Endothelial cell of umbilical vein (primary cell): ENCODE data around the gene PDE8B. TPM values are rescaled to one million over a fixed set of nuclear protein-coding genes. Genes with fewer than 3 reads are reported as not detected.

Experiments
- BruUV-seq: library from RNA; stranded (reverse); fragments of 400-500 nt; replicated peaks from 2 replicates; lab custom pipeline; 2021; lab: Mats Ljungman, UMichigan
- CTCF ChIA-PET: fragments of 300-600, 350-600 bp; sonication (Branson Sonifier 250); formaldehyde crosslinking; loops from one replicate; lab custom pipeline; 2021; ENCODE audit warnings: antibody characterized with exemption, inconsistent platforms; lab: Charles Lee
- POLR2A ChIA-PET: fragments of 300-600, 350-600 bp; sonication (Branson Sonifier 250); formaldehyde crosslinking; loops from one replicate; lab custom pipeline; 2021; ENCODE audit warnings: antibody characterized with exemption, inconsistent platforms; lab: Charles Lee
- DNase-seq: peaks from one replicate; pipeline ENCODE4 v3.0.0-alpha.2; 2011; ENCODE audit warnings: low read depth, low spot score
- FAIRE-seq: peaks from 2 replicates; lab custom pipeline; 2011; peaks lifted over from hg19 to GRCh38; lab: Jason Lieb, UNC
- H2AFZ ChIP-seq: 2 replicates; pipeline ENCODE4 v1.6.0; 2012; ENCODE audit warnings: low read depth, low read length, control low read depth, inconsistent platforms
- H3K27ac ChIP-seq: 2 replicates; pipeline ENCODE4 v1.5.1; 2011; ENCODE audit warnings: low read depth, mild to moderate bottlenecking, control low read depth, low read length, moderate library complexity; ENCODE audit not compliant: insufficient read depth
- H3K27me3 ChIP-seq, 2 experiments: 2 replicates each; pipeline versions ENCODE4 v1.6.0 to v1.6.1; 2011; ENCODE audit warnings: low read length in 2 of 2, mixed read lengths in 1 of 2; ENCODE audit not compliant: control insufficient read depth in 2 of 2, insufficient read depth in 2 of 2
- H3K36me3 ChIP-seq, 2 experiments: 2 replicates in 1 of 2; 3 replicates in 1 of 2; pipeline ENCODE4 v1.5.1; 2011; ENCODE audit warnings: low read length in 2 of 2, mild to moderate bottlenecking in 1 of 2, moderate library complexity in 1 of 2; ENCODE audit not compliant: control insufficient read depth in 2 of 2, insufficient read depth in 2 of 2; ENCODE audit errors: extremely low read depth in 1 of 2
- H3K4me1 ChIP-seq: 3 replicates; pipeline ENCODE4 v1.5.1; 2011; ENCODE audit warnings: mild to moderate bottlenecking, low read length; ENCODE audit not compliant: control insufficient read depth, insufficient read depth; ENCODE audit errors: extremely low read depth
- H3K4me2 ChIP-seq: 2 replicates; pipeline ENCODE4 v1.6.1; 2011; ENCODE audit warnings: low read length, control low read depth, mixed read lengths; ENCODE audit not compliant: insufficient read depth
- H3K4me3 ChIP-seq, 3 experiments: fragments of 200-600 bp in 1 of 3; sonication (generic), shearing (Covaris generic) in 1 of 3; replicated peaks in 1 of 3; 2 replicates each; pipeline ENCODE4 v1.5.1; 2011 to 2016; ENCODE audit warnings: control low read depth in 3 of 3, low read length in 3 of 3, mild to moderate bottlenecking in 2 of 3, inconsistent platforms in 1 of 3, low read depth in 1 of 3, moderate library complexity in 1 of 3; ENCODE audit not compliant: insufficient read depth in 1 of 3
- H3K79me2 ChIP-seq: 2 replicates; pipeline ENCODE4 v1.6.0; 2012; ENCODE audit warnings: low read length, inconsistent platforms; ENCODE audit not compliant: control insufficient read depth, insufficient read depth
- H3K9ac ChIP-seq: replicated peaks from 2 replicates; pipeline ENCODE3; 2011; ENCODE audit warnings: low read length, control low read depth; ENCODE audit not compliant: insufficient read depth; ENCODE audit errors: extremely low read depth
- H3K9me1 ChIP-seq: replicated peaks from 3 replicates; pipeline ENCODE4 v1.6.0; 2011; ENCODE audit warnings: mild to moderate bottlenecking, low read length; ENCODE audit not compliant: control insufficient read depth, insufficient read depth; ENCODE audit errors: extremely low read depth
- H3K9me3 ChIP-seq: replicated peaks from 2 replicates; pipeline ENCODE4 v1.5.1; 2012; ENCODE audit warnings: low read length, inconsistent platforms; ENCODE audit not compliant: control insufficient read depth, insufficient read depth
- H4K20me1 ChIP-seq: replicated peaks from 2 replicates; pipeline ENCODE3; 2011; ENCODE audit warnings: mild to moderate bottlenecking, low read length; ENCODE audit not compliant: control insufficient read depth, insufficient read depth; ENCODE audit errors: extremely low read depth
- CTCF ChIP-seq, 2 donors: IDR thresholded peaks; 1 replicate in 1 of 2; 2 replicates in 1 of 2; pipeline ENCODE4 v1.5.1; 2011; ENCODE audit warnings: low read length in 2 of 2, mild to moderate bottlenecking in 2 of 2, moderate library complexity in 2 of 2, control low read depth in 1 of 2, inconsistent platforms in 1 of 2, low read depth in 1 of 2; ENCODE audit not compliant: insufficient read depth in 1 of 2; ENCODE audit errors: extremely low read depth in 1 of 2
- EZH2 ChIP-seq: IDR thresholded peaks from 2 replicates; pipeline ENCODE4 v1.6.1; 2012; ENCODE audit warnings: borderline replicate concordance, low read depth, mild to moderate bottlenecking, moderate library complexity, low read length, inconsistent platforms; ENCODE audit not compliant: severe bottlenecking
- FOS ChIP-seq: IDR thresholded peaks from 2 replicates; pipeline ENCODE4 v1.6.1; 2011; ENCODE audit warnings: mild to moderate bottlenecking, low read length, moderate library complexity, borderline replicate concordance; ENCODE audit not compliant: insufficient read depth
- GATA2 ChIP-seq: IDR thresholded peaks from 2 replicates; pipeline ENCODE4 v1.7.0; 2011; ENCODE audit warnings: low read depth, mild to moderate bottlenecking, moderate library complexity, mixed read lengths, low read length; ENCODE audit not compliant: insufficient read length, insufficient read depth
- JUN ChIP-seq: IDR thresholded peaks from 2 replicates; pipeline ENCODE4 v1.6.1; 2011; ENCODE audit warnings: borderline replicate concordance, low read depth; ENCODE audit not compliant: insufficient read length, insufficient read depth
- MYC ChIP-seq: IDR thresholded peaks from one replicate; pipeline ENCODE4 v1.6.1; 2011; ENCODE audit warnings: mild to moderate bottlenecking, low read depth, low read length
- POLR2A ChIP-seq: IDR thresholded peaks from 2 replicates; pipeline ENCODE4 v1.6.1; 2012; ENCODE audit warnings: low read depth, mild to moderate bottlenecking, control low read depth, low read length
- POLR2AphosphoS5 ChIP-seq: IDR thresholded peaks from 2 replicates; pipeline ENCODE4 v1.6.1; 2012; ENCODE audit warnings: low read depth, mild to moderate bottlenecking, control low read depth, low read length, moderate library complexity; ENCODE audit not compliant: insufficient read depth
- dilution Hi-C: fragments of 300-500 bp; cut with MboI; formaldehyde crosslinking; loops from one replicate; pipeline ENCODE4 v1.15.0; 2019; ENCODE audit warnings: low sequenced_read_pairs; ENCODE audit not compliant: extremely low pct_ligation_motif_present
- intact Hi-C: fragments of 100-400 bp; cut with micrococcal nuclease; formaldehyde crosslinking; loops from one replicate; pipeline ENCODE4 v1.10.0; 2022
- polyA plus RNA-seq, 4 experiments: library from polyadenylated mRNA; depleted of rRNA in 3 of 4; stranded (reverse) in 3 of 4; unstranded in 1 of 4; fragments of >200 nt; gene quantifications; 2 replicates each; pipeline versions ENCODE4 v1.2.1 to v1.2.3, GENCODE V29; 2011 to 2012; ENCODE audit warnings: missing spikeins in 1 of 4
- total RNA-seq: library from RNA; stranded (reverse); gene quantifications from 2 replicates; pipeline ENCODE4 v1.2.3, GENCODE V29; 2021
- TF ChIP-seq, protein P1 (sequence below): IDR thresholded peaks from 2 replicates; pipeline ENCODE4 v1.6.1; 2011; ENCODE audit not compliant: insufficient read depth, insufficient read length

Gene PDE8B
- total and polyA plus RNA-seq, 2 donors (not counting 3 experiments of a cell fraction or from before 2014, with no cell fraction given): not detected

- Histone ChIP-seq H3K9me1 (no peaks in the 10 kb centered on the region), H3K27ac (no peak overlapping the region), H2AFZ (no peak overlapping the region), H3K79me2 (no peaks in the 10 kb centered on the region), H3K36me3 (no peaks in the 10 kb centered on the region), H3K27me3 (peaks cover 7 to 10% of the 10 kb centered on the region in 2 experiments), H3K4me3 (no peak overlapping the region), H4K20me1 (no peaks in the 10 kb centered on the region), H3K4me2 (no peak overlapping the region), H3K4me1 (no peaks in the 10 kb centered on the region), H3K9ac (no peak overlapping the region), H3K9me3 (no peaks in the 10 kb centered on the region)
- dilution Hi-C loops: no loop called here
- intact Hi-C loops: no loop called here
- TF ChIP-seq JUN (no peak), EZH2 (no peak), GATA2 (no peak), POLR2A (no peak), CTCF (IDR thresholded peaks at IDR 0.05; ENCODE audit: extremely low read depth in 1 of 2, insufficient read depth in 1 of 2, low read depth in 1 of 2, low read length in 2 of 2) (no peak), MYC (no peak), POLR2AphosphoS5 (no peak), FOS (no peak)
- TF ChIP-seq, protein P1, sequence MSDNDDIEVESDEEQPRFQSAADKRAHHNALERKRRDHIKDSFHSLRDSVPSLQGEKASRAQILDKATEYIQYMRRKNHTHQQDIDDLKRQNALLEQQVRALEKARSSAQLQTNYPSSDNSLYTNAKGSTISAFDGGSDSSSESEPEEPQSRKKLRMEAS: no peak
- ChIA-PET POLR2A (no interaction called here), CTCF (interaction anchor here (1.2 kb wide), 1 partner anchor 57 kb away, joined by 3 read pairs; no protein-coding TSS in a partner anchor)
- BruUV-seq: no TSS peak
- FAIRE-seq (no peak), DNase-seq (no peak)
These were observed 23.7 kb upstream of the PDE8B start for GRCh38 chr5:77186652-77187370.
